GM21423 (cell line): ENCODE data around the gene S1PR1.
"Not testable (repeated sequence)": the region's sequence is repeated elsewhere in the genome, so short reads cannot be mapped to it uniquely, and the experiment has no call there.

Source experiments
- ATAC-seq: cut with Tn5 transposase; IDR thresholded peaks from one replicate; pipeline ENCODE4 v1.9.1; 2021; ENCODE audit warnings: mild to moderate bottlenecking, moderate library complexity; ENCODE audit not compliant: unreplicated experiment

S1PR1 gene

GRCh38 chr1:101219924-101220870 lies 16.6 kb upstream of the S1PR1 start:
- no peak for ATAC-seq

- ATAC-seq, result no peak
Measured at GRCh38 chr1:101220906-101221305, 15.9 kb upstream of the S1PR1 start.

- ATAC-seq, result peak; percentile 98
Measured at GRCh38 chr1:101221945-101222429, 14.8 kb upstream of the S1PR1 start.

- ATAC-seq, result no peak
Measured at GRCh38 chr1:101227837-101228236, 9.0 kb upstream of the S1PR1 start.

- ATAC-seq, result no peak
Measured at GRCh38 chr1:101228424-101229134, 8.2 kb upstream of the S1PR1 start.

GRCh38 chr1:101232182-101232581 lies 4.6 kb upstream of the S1PR1 start:
- ATAC-seq, result not testable (repeated sequence)

- ATAC-seq, result no peak
Measured at GRCh38 chr1:101233495-101233894, 3.3 kb upstream of the S1PR1 start.

- no peak for ATAC-seq
Measured at GRCh38 chr1:101235216-101235695, 1.6 kb upstream of the S1PR1 start.

- ATAC-seq, result peak; percentile 62
Measured at GRCh38 chr1:101235696-101236515, 913 bp upstream of the S1PR1 start.

GRCh38 chr1:101237229-101237837 lies 514 bp downstream of the S1PR1 start:
- ATAC-seq, result no peak

- ATAC-seq, result no peak
Measured at GRCh38 chr1:101238031-101238628, 1.3 kb downstream of the S1PR1 start.

GRCh38 chr1:101238681-101239094 lies 1.9 kb downstream of the S1PR1 start:
- no peak for ATAC-seq

- ATAC-seq, result no peak
Measured at GRCh38 chr1:101239095-101240040, 2.5 kb downstream of the S1PR1 start.

GRCh38 chr1:101240041-101240430 lies 3.2 kb downstream of the S1PR1 start:
- no peak for ATAC-seq

- ATAC-seq, result no peak
Measured at GRCh38 chr1:101241485-101242225, 4.8 kb downstream of the S1PR1 start.

GRCh38 chr1:101242324-101243050 lies 5.7 kb downstream of the S1PR1 start:
- no peak for ATAC-seq

GRCh38 chr1:101243751-101244150 lies 6.9 kb downstream of the S1PR1 start:
- no peak for ATAC-seq
